ENCODE measurements around the gene ZBTB32.

The ZBTB32 gene

DNA sequence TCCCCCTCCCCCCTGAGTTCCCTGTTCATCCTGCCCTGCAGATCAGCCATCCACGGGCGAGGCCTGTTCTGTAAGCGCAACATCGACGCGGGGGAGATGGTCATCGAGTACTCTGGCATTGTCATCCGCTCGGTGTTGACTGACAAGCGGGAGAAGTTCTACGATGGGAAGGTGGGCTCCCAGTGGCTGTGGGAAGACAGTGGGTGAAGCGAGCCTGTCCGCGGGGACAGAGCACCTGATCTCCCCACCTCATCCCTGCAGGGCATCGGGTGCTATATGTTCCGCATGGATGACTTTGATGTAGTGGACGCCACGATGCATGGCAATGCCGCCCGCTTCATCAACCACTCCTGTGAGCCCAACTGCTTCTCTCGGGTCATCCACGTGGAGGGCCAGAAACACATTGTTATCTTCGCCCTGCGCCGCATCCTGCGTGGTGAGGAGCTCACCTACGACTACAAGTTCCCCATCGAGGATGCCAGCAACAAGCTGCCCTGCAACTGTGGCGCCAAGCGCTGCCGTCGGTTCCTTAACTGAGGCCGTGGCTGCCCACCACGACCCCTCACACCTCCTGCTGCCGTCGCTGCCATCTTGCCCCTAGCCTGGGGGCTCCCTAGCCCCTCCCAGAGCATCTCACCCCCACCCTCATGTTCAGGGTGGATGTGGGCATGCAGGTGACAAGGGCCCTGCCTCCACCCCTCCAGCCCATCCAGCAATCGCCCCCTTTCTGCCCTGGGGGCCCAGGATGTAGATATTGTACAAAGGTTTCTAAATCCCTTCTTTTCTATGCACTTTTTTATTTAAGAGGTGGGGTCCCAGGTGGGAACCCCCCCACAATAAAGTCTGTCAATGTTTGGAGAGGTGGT, 33.9 kb downstream of the ZBTB32 start:
- DNase-seq, result no peak

DNA sequence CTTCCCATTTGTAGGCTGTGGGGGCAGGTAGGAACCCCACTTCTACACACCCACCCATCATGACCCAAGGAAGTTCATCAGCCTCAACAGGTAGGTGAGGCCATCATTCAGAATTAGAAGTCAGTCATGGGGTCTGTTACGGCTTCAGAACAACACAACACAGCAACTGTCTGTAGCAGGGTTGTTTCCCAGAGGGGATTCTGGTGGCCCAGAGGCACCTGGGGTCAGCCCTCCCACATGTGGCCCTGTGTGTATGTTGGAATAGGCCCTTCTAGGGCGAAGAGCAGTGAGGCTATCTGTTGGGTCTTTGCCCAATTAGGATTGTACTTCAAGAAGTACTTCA, 34.5 kb downstream of the ZBTB32 start:
- no peak for DNase-seq

DNA sequence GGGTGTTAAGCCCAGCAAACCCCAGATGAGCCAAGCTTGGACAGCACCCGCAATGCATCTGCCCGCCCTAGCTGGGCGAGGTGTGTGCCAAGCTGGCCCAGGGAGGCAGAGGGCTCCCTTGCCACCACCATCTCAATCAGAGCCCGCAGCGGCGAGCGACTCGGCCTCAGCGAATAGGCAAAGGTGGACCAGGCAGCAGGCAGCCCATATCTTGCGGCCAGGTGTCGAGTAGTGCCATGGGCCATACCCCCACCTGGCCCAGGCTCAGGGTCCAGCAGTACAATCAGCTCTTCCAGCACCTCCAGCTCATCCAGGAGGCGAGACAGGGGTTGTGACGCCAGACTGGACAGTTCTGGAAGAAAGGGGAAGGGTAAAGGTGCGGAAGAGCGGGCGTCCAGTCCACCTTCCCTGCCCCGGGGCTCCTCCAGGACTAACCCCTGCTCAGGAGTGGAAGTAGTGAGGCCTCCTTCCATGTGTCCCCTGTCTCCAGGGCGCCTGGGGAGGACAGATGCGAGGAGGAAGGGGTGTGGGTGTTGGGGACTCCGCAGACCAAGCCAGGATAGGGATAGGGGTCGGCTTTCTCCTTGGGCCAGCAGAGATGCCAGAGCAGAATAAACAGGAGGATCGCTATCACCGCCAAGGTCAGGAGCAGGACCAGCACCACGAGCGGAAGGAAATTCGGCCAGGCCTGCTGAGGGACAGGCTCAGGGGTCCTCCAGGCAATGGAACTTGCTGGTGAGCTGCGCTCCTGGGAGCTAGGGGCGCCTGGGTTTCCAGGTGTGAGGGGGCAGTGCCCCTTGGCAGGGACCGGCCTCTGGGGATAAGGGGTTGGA, 35.1 kb downstream of the ZBTB32 start:
- no peak for DNase-seq

DNA sequence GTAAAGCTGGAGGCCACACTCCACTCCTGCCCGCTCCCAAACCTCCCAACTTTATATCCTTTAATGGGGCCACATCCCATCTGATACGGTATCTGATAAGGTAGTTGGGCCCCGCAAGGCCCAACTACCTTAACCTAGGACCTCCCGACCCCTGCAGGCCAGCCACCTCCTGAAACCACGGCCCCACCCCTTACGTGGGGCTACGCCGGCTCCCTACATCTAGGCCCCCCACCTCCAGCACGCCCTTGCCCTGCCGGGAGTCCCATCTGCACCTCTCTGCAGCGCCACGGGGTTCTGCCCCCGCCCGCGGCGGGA, 35.7 kb downstream of the ZBTB32 start:
- DNase-seq, result no peak

DNA sequence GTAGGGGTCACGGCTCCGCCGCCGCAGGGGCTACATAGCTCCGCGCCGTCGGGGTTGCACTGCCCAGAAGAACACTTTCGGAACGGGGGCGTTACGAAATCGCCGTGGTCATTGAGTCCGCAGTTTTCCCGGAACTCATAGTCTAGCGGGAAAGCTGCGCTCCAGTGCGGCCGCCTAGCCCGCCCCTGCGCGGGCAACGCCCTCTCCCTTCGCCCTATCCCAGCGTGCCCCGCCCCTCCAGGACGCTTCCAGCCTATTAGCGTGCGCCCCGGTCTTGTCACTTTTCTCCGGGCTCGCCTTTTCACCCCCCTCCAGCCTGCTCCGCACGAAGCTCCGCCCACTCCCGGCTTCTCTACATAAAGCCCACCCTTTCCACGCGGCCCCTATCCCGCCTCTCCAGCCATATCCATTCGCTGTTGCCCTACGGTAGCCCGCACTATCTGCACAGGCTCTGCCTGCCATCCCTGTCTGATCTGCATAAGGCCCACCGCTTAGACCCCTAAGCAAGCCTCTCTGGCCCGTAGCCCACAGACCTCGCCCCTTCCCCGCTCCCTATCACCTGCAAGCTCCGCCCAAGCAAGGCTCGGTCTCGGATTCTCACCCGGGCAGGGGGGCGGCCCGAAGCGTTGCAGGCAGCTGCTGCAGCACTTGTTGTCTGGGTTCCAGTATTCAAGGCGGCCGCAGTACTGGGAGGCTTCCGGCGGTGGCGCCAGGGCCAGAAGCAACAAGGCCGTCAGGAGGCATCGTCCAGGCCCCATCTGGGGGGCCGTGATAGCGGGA, 36.3 kb downstream of the ZBTB32 start:
- peak; percentile 99 for DNase-seq

DNA sequence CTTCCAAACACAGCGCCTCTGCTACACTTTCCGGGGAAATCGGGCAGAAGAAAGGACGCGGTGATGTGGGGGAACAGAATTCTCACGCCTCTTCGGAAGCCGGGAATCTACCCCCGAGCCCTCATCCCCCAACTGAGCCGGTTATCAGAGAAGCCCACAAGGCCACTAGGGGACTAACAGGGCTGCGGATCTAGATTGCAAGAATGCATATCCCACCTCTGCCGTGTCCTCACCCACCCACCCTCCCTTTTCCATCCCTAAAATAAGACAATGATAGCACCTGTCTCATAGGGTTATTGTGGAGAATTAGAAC, 36.8 kb downstream of the ZBTB32 start:
- DNase-seq, result no peak

DNA sequence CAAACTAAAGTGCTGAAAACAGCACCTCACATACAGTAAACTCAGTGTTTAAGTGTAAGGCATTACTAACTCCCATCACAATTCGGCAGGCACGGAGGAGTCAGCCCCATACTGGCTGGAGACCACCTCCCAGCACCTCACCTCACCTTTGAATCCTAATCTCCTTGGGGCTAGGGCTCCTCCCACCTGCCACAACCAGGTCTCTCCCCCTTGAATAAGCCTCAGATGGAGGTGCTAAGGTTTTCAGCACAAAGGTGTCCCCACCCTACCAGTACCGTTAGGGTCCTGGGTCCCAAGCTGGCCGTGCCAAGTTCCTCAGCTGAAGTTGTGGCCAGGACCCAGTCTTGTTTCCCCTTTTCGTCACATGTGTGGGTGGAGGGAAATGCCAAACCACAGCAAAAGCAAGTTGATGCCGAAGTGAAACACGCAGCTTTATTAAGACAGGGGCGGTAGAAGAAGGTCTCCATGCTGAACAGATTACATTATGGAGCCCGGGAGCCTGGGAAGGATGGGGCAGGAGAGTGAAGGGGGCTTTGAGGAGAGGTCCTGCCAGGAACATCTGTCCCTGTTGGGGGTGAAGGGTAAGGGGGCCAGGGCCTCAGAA, 37.9 kb downstream of the ZBTB32 start, which contains the start of gene IGFLR1:
TSS of gene IGFLR1 (minus strand) at position 332 of the 604 bp plus-strand sequence. CDS start 1,272 bp downstream, outside the sequence.
- DNase-seq, result no peak

DNA sequence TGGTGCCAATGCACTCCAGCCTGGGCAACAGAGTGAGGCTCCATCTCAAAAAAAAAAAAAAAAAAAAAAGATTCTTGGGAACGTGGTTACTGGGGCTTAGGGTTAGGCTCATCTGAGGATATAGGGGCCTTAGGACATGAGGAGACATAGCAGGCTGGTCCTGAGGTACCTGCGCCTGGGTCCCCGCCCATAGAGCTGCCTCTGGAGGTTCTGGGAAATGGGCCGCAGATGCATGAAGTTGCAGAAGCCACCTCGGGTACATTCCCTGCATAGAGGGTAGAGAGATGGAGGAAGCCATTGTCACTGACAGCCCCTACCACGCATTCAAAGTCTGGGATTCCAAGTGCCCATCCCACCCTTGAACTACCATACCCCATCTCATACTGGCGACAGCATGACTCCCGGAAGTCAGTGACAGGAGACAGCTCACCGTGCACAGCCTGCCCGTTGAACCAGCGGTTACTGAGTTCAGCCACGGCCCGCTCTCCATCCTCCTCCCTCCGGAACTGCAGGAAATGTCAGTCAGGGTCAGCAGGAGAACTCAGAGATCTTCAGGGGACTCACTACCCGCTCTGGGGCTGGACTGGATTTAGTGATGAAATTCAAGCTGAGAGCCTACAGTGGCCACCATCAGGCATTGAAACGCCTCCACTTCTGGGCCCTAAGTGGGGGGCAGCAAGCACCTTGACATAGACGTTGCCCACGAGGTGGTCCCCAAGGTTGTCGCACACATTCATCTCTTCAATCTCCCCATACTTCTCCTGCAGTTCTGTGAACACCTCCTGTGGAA, 39.5 kb downstream of the ZBTB32 start:
- DNase-seq, result no peak

DNA sequence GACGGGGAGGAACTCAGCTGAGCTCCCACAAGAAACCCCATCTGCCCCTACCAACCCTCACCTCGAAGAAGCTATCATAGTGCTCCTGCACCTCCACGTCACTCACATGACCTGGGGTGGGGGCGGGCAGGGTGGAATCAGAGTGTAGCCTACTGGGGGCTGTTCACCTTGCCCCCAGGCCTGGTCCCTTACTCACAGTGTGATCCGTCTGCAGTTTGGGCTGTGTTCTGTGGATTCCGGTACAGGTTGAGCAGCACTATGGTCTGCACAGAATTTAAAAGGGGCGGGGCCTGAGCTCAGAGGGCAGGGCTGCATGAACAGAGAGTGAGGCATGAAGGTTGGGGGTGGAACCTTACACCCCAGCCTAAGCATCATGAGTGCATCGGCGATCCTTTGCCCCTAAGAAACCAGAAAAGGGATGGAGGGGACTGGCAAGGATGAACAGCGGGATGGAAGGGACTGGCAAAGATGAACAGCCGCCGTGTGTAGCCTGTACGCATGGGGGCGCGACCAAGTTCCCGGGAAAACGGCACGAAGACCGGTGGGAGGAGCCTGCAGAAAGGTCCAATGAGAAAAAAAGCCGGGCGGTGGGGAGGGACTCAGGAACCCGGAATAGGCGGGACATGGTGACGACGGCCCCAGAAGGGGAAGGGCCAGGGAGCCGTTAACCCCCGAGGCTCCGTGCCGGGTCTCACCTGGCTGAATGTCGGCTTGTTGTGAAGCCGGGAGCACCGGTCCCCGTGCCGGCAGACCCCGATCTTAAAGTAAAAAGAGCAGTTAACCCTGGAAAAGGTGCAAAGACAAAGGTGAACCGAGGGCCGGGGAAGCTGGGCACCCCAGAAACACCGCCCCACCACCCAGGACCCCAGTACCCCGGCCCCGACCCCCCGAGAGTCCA, 40.3 kb downstream of the ZBTB32 start:
- DNase-seq, result peak; percentile 97

DNA sequence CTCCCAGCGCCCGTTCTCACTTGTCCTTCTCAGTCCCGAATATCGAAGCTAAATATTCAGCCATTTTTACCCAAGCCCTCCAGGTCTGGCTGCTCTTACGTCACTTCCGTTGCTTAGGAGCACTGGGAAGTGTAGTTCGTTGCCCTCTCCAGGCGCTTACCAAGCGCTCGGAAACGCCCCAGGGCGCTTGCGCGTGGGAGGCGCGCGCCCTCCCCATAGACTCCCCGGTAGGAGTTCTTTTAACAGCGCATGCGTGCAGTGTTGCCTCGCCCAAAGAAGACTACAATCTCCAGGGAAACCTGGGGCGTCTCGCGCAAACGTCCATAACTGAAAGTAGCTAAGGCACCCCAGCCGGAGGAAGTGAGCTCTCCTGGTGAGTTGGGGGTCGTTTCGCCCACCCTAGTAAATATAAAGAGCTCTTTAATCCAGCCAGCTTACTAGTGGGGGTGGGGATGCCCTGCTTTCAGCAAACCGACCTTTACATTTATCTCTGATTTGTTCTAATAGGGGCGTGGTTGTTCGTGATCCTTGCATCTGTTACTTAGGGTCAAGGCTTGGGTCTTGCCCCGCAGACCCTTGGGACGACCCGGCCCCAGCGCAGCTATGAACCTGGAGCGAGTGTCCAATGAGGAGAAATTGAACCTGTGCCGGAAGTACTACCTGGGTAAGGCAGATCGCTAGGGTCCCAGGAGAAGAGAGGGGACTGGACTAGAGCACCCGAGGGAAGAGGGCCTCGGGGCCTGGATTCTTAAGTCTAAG, 41.1 kb downstream of the ZBTB32 start, which contains the start of the genes PSENEN and U2AF1L4:
TSS of gene PSENEN (plus strand) at position 324 of the 759 bp plus-strand sequence. CDS start at position 604, 280 bp downstream.
TSS of gene U2AF1L4 (minus strand) at position 91 of the 759 bp plus-strand sequence. CDS start at position 64, 27 bp downstream.
- DNase-seq, result peak; percentile 99

DNA sequence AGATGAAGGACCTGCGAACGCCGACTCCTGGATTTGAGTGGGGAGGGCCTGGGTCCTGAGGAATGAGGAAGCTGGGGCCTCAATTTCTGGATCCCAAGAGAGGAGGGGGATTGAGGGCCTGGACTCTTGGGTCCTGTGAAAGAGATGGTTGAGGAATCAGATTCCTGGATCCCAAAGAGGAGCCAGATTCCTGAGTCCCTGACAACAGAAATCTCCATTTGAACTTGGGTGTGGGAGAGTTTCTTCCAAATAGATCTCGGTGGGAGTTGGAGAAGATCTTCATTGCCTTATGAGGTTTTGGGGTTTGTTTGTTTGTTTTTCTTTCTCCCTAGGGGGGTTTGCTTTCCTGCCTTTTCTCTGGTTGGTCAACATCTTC, 41.7 kb downstream of the ZBTB32 start:
- DNase-seq, result no peak

DNA sequence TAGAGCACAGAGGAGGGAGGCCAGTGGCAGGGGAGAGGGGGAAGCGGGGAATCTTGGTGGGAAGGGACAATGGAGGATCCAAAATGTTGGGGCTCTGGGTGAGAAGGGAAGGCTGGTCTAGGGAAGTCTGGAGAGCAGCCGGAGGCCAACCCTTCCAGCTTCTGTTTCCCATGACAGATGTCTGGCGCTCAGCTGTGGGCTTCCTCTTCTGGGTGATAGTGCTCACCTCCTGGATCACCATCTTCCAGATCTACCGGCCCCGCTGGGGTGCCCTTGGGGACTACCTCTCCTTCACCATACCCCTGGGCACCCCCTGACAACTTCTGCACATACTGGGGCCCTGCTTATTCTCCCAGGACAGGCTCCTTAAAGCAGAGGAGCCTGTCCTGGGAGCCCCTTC, 42.2 kb downstream of the ZBTB32 start:
- no peak for DNase-seq

DNA sequence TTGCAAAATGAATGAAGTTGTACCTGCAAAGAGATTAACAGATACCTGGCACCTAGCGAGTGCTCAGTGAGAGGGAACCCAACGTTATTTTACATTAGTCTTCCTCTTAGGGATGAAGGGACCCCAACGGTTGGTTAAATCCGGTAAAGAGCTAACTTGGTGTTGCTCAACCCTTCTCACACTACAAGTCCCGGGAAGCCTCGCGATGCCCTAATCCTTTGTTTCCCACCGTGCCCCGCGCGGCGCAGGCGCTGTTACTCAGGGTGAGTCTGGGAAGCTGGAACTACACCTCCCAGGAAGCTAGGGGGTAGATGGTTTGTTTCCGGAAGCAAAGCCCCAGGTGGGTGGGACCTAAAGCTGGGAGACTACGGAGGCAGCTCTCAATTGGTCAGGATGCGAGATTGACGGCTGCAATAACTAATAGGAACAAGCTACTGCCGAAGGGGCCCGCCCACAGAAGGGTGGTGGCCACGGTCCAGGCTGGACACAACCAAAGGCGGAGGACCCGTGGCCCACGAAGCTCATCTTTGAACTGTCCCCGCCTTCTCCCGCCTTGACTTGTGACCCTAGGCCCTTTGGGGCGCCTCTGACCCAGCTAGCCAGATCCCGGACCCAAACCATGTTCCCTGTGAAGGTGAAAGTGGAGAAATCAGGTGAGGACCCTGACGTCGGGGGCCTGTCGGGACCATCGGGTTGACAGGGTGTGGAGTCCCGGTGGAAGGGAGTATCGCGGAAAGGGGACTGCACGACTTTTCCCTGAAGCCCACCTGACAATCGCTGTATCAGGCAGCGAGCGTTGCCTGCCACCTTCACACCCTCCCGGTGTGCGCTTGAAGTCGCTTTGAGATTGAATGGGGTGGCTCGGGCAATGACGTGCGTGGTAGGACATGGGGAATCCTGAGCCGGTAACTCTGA, 44.0 kb downstream of the ZBTB32 start, which contains the start of gene LIN37:
TSS of gene LIN37 (plus strand) at position 471 of the 915 bp plus-strand sequence. CDS start at position 620, 149 bp downstream.
- peak; percentile 99 for DNase-seq

DNA sequence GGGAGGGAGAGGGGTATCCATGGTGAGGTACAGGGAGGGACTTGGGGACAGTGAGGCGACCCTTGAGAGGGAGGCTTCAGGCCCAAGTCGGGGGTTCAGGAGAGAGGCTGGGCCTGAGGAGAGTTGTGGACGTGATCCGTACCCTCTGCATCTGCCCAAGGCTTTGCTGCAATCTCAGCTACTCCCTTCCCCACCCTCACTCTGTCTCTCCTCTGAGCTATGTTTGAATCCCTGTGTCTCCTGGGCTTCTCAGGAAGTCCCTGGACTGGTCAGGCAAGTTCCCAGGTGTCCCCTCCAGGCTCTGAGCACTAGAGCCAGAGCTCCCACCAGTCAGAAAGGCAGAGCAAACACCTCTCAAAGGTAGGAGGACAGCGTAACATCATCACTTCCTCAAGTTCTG, 45.8 kb downstream of the ZBTB32 start:
- peak; percentile 17 for DNase-seq

DNA sequence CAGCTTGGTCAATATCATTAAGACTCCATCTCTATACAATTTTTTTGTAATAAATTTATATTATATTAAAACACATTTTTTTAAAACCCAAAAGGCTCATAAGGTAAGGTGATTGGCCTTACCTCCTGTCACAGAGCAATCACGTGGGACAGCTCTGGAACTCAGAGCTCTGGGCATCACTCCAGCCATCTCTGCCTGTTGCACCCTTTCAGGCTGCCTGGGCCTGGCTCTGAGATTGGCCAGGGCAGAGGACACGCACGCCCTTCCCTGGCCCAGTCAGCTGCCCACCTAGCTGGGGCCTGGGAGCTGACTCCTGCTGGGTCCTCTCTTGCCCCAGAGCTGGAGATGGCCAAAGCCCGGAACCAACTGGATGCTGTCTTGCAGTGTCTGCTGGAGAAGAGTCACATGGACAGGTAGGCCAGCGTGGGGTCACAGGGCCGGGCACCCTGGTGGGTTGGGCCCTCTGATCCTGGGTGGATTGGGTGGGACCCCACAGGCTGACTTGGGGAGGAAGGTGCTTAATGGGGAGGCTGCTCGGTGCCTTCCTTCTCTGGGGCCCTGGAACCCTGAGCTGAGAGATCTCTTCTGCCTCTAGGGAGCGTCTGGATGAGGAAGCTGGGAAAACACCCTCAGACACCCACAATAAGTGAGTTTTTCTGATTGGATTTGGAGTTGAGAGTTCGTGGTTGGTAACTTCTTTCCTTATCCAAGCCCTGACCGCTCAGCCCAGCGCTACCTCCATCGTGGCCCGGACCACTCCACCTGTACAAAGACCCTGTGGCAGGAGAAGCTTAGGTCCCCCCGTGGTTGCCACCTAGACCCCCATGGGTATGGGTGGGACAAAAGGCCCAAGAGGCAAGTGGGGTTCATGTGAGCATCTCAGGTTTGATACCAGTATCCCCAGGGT, 47.7 kb downstream of the ZBTB32 start:
- peak; percentile 15 for DNase-seq

DNA sequence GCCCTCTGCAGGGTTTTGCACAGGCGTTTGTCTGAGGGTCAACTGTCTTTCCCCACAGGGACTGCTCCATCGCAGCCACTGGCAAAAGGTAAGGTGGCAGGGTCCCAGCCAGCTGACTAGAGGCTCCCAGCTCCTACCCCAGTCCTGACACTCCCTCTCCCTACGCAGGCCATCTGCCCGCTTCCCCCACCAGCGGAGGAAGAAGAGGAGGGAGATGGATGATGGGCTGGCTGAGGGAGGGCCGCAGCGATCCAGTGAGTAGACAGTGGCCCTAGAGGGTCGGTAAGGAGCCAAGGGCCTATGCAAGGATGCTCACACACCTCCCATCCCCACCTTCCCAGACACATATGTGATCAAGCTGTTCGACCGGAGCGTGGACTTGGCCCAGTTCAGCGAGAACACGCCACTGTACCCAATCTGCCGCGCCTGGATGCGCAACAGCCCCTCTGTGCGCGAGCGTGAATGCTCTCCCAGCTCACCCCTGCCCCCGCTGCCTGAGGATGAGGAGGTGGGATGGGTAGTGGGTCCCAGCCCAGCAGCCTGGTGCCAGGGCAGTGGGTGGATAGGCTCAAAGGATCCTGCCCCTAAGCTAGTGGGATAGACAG, 48.5 kb downstream of the ZBTB32 start:
- peak; percentile 17 for DNase-seq

Data from right hindlimb (tissue), 1 donor.